ENCODE measurements around the gene SLC2A10.
A peak's percentile ranks its signal among the peaks of the same experiment; 100 is the strongest.

The SLC2A10 gene

DNA sequence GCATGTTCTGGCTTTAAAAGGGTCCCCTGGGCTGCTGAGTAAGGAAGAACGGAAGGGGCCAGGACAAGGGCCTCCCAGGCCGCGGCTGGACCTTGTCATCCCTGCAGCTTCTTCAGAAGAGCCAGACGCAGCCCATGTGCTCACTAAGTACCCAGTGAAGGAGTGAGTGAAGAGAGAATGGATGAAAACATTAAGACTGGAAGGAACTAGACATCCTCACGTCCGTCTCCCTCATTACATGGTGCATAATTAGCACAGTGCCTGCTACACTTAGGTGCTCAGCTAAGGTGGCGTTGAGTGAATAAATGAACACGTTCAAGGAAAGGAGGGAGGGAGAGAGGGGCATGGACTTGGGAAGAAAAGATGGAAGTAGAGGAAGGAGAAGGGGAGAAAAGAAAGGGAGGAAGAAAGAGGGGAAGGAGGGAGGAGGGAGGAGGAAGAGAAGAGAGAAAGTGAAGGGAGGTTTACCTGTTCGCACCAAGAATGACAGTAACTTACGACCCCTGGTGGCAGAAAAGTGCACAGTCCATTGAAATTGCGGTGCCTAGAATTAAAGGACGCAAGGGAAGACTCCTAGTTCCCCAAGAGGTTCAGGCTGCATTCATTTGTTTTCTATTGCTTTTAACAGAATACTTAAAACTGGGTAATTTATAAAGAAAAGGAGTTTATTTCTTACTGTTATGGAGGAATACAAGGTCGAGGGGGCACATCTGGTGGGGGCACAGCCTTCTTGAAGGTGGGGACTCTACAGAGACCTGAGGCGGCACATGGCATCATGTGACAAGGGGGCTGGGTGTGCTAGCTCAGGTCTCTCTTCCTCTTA, 28.2 kb upstream of the SLC2A10 start:
- in situ Hi-C loops (cut with MboI; ENCODE audit: low pct_unique_long_range_greater_than_20kb, low sequenced_read_pairs): loop anchor here (10.0 kb wide), 1 partner anchor 156 kb away; no protein-coding TSS in a partner anchor
- DNase-seq: peak; percentile 76

DNA sequence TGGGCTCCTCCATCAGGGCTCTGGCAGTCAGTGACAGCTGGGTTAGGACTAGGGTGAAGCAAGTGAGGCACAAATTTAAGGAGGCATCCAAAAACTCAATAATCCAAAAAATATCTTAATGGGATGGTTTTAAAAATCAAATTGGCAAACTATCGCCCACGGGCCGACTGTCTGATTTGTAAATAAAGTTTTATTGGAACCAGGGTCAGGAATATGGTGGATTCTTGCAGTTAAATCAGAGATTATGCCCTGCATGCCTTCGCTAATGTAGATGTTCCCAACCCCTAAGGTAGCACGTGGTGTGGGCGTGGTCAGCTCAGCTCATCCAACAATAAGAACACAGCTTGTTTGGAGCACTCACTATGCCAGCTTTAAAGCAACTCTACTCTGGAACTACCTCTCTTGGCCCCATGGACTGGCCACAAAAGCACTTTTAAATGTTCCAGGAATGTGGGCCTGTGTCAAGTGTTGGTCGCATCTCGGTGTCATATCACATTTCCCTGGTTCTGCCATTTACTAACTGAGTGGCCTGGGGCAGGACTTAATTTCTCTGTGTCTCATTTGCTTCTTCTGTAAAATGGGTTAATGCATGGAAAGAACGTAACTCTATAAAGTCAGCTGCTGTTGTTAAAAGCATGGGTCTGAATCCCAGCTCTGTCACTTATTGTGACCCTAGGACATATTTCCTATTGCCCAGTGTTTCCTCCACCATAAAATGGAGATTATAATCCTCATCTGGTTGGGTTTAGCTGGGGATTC, 27.2 kb upstream of the SLC2A10 start:
- no peak for DNase-seq
- in situ Hi-C loops (cut with MboI; ENCODE audit: low pct_unique_long_range_greater_than_20kb, low sequenced_read_pairs): loop anchor here (10.0 kb wide), 1 partner anchor 157 kb away; no protein-coding TSS in a partner anchor

DNA sequence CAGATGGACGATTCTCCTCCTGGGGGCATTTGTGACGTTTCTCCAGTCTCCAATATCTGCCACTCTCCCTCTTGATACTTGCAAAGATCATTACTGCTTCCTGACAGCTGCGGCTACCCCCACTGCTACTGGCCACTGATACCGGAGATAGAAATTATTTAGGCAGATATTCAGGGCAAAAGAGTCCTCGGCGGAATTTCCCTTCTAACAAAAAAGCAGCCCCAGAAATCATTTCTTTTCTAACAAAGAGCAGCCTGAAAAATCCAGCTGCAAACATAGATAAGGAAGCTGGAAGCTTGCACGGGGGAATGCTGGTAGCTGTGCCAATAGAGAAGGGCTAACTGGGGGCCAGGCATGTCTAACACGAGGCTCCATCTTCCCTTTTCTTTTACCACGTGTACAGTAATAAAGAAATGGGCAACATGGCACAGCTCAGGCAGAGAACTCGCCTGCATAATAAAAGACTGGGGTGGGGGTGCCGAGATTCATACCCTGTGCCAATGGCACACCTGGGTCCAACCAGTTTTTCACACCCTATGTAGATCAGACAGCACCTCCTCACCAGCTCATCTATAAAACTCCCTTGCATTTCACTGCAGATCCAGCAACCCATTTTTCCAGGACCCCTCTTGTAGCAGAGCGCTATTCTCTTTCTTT, 26.3 kb upstream of the SLC2A10 start:
- in situ Hi-C loops (cut with MboI; ENCODE audit: low pct_unique_long_range_greater_than_20kb, low sequenced_read_pairs): loop anchor here (10.0 kb wide), 1 partner anchor 158 kb away; no protein-coding TSS in a partner anchor
- no peak for DNase-seq

DNA sequence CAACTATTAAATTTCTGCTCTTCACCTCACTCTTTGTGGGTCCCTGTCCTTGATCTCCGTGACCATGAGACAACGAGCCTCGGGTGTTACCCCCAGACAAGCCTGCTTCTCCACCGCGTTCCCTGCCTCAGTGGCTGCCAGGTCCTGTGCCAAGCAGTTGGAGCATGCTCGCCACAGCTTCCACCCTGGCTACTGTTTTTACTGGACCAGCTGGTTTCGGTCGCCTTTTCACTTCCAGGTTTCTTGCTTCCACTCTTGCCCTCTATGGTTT, 25.8 kb upstream of the SLC2A10 start:
- no peak for DNase-seq
- in situ Hi-C loops (cut with MboI; ENCODE audit: low pct_unique_long_range_greater_than_20kb, low sequenced_read_pairs): loop anchor here (10.0 kb wide), 1 partner anchor 159 kb away; no protein-coding TSS in a partner anchor

DNA sequence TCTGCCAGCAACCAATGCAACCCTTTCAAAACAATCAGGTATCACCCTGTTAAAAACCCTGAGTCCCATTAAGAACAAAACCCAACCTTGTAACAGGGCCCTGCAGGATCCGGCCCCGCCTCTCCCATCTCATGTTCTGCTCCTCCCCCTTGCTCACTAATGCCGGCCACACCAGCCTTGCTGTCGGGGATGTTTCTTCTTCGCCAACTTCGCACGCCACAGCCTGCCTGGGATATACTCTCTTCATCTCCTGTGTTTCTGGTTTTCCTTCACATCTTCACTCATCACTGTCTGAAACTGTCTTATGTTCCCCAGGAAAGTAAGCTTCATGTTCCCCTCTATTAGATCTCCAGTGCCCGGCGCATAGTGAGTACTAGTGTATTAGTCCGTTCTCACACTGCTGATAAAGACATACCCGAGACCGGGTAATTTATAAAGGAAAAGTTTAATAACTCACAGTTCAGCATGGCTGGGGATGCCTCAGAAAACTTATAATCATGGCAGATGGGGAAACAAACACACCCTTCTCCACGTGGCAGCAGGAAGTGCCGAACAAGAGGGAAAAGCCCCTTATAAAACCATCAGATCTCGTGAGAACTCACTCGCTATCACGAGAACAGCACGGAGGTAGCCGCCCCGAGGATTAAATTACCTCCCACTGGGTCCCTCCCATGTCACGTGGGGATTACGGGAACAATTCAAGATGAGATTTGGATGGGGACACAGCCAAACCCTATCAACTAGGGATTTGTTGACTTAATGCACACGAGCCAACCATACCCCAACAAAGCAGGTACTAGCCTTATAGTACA, 25.3 kb upstream of the SLC2A10 start:
- in situ Hi-C loops (cut with MboI; ENCODE audit: low pct_unique_long_range_greater_than_20kb, low sequenced_read_pairs): loop anchor here (10.0 kb wide), 1 partner anchor 159 kb away; no protein-coding TSS in a partner anchor
- DNase-seq: no peak

DNA sequence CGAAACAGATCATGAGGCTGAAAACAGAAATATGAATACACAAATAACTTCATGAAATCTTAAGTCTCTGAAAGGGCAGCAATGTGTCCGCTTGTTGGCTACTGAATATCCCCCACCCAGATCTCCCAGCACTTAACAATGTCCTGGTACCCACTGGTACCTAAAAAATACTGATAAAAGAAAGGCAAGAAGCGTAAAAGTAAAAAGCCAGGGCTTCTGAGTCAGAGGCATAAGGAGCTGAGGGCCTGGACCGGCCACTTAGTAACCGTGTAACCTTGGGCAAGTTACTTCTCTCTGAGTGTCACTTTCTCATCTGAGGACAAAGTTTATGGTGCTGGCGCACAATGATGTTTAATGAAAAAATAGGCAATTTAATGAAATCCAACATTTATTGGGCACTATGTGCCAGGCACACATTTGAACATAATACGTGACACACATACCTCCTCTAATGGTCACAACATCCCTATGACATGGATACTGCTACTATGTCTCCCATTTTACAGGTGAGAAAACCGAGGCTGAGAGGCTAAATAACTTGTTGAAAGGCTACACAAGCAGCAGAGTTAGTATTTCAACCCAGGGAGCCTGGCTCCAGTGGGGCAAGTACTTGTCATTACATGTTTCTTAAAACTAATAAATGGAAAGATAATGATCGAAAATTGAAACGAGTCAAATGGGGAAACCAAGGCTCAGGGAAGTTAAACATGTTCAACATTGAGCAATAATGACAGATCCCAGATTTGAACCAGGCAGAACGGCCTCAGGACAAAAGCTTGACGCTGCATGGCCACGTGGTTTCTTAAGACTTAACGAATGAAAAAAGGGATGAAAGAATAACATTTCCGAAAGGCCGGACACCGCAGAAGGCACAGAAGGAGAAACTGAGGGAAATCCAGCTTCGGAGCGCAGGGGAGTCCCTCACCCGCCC, 21.0 kb upstream of the SLC2A10 start:
- in situ Hi-C loops (cut with MboI; ENCODE audit: low pct_unique_long_range_greater_than_20kb, low sequenced_read_pairs): loop anchor here (10.0 kb wide), 1 partner anchor 164 kb away; no protein-coding TSS in a partner anchor
- DNase-seq: no peak

DNA sequence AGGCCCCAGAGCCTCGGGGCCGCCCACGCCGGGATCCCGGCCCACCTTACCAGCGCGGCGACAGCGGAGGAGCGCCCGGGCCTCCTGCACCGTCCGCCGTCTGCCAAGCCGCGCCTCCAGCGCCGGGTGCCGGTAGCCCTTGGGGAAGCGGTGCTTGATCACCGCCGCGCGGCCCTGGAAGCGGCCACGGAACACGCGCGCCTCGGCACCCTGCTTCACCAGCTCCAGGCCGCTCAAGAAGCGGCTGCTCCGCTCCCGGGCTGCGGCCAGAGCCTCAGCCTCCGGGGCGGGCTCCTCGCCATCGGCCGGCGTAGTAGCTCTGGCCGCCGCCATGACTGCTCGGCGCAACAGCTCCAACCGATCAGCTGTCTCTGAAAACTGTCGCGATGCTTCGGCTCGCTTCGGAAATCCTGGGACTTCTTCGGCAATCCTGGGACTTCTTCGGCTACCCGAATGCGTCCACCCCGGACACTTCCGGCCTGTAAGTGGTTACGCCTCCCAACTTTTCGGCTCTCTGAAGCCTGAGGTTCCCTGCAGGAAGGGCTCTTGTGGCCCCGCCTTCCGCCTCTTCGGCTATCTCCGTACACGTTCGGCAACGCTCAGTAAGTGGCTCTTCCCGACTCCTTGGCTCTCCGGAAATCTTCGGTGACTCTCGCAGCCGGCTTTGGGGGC, 20.2 kb upstream of the SLC2A10 start, which contains the start of gene TP53RK:
TSS of gene TP53RK (minus strand) at position 363 of the 672 bp plus-strand sequence. CDS start at position 333, 30 bp downstream.
- in situ Hi-C loops (cut with MboI; ENCODE audit: low pct_unique_long_range_greater_than_20kb, low sequenced_read_pairs): loop anchor here (10.0 kb wide), 1 partner anchor 164 kb away; no protein-coding TSS in a partner anchor

DNA sequence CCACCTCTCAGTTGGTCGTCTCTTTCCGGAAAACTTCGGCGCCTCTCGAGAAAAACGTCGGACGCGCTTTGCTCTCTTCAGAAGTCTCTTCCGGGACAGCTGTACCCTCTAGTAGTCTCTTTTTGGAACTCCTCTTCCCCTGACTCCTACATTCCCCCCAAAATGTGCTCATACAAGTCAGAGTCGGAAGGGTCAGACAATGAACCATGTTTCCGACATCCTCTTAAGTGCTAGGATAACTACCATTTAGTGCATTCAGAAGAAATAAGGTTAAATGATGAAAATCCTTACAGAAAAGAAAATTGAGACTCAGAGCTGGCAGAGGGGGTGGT, 19.7 kb upstream of the SLC2A10 start:
- in situ Hi-C loops (cut with MboI; ENCODE audit: low pct_unique_long_range_greater_than_20kb, low sequenced_read_pairs): loop anchor here (10.0 kb wide), 1 partner anchor 165 kb away; no protein-coding TSS in a partner anchor

More for the DNA sequence above, 20.2 kb upstream of the SLC2A10 start, which contains the start of gene TP53RK:
- peak; percentile 99 for DNase-seq

DNA sequence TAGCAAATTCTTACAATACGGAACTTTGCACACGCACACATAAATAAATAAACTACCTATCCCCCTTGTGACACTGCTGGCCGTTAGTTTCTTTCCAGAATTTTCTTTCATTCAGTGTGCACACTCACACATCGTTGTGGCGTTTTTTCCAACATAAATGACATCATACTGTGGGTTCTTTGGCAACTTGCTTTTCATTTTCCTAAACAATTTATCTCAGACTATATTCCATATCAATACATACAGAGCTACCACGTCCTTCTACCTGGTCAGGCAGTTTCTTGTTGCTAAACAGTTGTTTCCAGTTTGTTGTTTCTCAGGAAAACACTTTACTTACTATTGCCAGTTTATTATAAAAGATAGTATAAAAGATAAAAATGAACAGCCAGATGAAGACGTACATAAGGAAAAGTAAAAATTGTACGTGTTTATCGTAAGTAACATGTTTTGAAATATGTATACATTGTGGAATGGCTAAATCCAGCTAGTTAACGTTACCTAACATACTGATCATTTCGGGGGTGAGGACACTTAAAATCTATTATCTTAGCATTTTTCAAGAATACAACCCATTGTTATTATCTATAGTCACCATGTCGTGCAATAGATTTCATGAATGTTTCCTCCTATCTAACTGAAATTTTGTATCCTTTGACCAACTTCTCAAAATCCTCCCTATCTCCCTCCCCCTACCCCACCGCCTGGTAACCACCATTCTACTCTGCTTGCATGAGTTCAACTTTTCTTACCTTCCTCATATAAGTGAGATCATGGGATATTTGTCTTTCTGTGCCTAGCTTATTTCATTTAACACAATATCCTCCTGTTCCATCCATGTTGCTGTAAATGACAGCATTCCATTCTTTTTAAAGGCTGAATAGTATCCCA, 19.0 kb upstream of the SLC2A10 start:
- no peak for DNase-seq
- in situ Hi-C loops (cut with MboI; ENCODE audit: low pct_unique_long_range_greater_than_20kb, low sequenced_read_pairs): no loop called here

More for the DNA sequence above, 19.7 kb upstream of the SLC2A10 start:
- DNase-seq: no peak

DNA sequence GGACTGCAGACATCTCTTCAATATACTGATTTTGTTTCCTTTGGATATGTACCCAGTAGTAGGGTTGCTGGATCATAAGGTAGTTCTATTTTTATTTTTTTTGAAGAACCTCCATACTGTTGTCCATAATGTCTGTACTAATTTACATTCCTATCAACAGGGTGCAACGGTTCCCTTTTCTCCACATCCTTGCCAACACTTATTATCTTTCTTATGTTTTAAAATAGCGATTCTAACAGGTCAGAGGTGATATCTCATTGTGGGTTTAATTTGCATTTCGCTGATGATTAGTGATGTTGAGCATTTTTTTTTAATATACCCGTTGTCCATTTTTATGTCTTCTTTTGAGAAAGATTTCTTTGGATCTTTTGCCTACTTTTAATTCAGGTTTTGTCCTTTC, 18.3 kb upstream of the SLC2A10 start:
- in situ Hi-C loops (cut with MboI; ENCODE audit: low pct_unique_long_range_greater_than_20kb, low sequenced_read_pairs): no loop called here
- DNase-seq: no peak

DNA sequence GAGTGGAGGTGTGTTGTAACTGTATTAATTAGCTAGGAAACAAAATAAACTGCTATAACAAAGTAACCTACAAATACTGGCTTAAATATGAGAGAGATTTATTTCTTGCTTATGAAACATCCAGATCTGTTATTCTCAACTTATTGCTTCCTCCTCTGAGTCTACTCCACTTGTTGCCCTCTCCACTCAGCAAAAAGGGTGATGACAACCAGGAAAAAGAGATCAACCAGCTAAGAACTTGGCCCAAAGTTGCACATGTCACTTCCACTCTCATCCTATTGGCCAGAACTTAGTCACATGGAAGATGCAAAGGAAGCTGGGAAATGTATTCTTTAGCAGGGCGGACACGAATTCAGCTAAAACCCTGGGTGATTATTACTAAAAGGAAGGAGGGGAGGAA, 15.0 kb upstream of the SLC2A10 start:
- in situ Hi-C loops (cut with MboI; ENCODE audit: low pct_unique_long_range_greater_than_20kb, low sequenced_read_pairs): no loop called here
- peak; percentile 45 for DNase-seq

DNA sequence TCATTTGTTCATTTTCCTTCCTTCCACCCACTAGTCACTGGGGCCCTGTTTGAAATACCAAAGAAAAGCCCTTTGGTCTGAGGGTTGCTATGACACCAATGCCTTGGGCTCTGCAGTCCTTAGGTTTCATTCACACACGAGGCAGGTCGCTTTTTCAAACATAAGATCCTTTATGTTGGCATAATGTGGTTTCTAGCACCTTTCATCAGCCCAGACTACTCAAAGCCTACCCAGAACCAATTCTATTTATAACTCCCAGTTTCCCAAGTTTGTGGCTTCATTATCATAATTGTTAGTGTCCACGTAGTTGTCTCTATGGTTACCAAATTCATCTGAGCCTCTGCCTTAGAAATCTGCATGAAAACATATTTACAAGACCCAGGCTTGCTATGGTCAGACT, 13.6 kb upstream of the SLC2A10 start:
- peak; percentile 45 for DNase-seq
- in situ Hi-C loops (cut with MboI; ENCODE audit: low pct_unique_long_range_greater_than_20kb, low sequenced_read_pairs): no loop called here

DNA sequence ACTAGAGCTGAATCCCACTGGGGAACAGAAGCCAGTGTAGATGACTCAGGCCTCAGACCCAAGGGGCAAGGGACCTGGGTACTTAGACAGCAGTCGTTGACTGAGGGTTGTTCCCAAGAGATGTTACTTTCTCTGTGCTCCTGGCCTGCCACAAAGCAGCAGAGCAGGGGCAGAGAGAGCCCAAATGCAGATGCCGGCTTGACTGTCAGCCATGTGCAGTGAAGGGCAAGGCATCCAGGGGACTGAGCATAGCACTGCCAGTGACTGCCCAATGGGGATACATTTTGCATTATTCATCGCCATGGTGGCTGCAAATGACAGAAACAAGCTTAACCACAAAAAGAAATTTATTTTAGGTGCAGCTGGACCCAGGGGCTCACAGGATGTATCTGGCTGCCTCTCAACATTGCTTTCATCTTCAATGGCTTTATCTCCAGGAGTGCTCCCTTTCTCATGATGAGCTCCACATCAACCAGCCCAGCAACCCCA, 12.6 kb upstream of the SLC2A10 start:
- no peak for DNase-seq
- in situ Hi-C loops (cut with MboI; ENCODE audit: low pct_unique_long_range_greater_than_20kb, low sequenced_read_pairs): no loop called here

DNA sequence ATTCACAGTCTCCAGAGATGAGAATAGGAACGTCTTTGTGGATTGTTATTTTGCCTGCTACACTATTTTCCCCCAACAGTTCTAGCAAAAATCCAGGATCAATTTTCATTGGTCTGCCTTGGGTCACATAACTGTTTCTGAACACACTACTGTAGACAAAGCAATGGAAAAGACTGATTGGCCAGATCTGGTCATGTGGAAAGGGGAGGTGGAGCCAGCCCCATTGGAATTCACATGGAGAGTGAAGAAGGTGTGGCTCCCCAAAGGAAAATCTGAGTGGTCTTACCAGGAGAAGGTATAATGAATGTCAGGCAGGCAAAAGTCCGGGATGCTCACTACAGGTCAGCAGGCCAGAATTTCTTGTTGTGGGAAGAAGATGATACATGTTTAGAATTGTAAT, 10.7 kb upstream of the SLC2A10 start:
- DNase-seq: no peak
- in situ Hi-C loops (cut with MboI; ENCODE audit: low pct_unique_long_range_greater_than_20kb, low sequenced_read_pairs): no loop called here

DNA sequence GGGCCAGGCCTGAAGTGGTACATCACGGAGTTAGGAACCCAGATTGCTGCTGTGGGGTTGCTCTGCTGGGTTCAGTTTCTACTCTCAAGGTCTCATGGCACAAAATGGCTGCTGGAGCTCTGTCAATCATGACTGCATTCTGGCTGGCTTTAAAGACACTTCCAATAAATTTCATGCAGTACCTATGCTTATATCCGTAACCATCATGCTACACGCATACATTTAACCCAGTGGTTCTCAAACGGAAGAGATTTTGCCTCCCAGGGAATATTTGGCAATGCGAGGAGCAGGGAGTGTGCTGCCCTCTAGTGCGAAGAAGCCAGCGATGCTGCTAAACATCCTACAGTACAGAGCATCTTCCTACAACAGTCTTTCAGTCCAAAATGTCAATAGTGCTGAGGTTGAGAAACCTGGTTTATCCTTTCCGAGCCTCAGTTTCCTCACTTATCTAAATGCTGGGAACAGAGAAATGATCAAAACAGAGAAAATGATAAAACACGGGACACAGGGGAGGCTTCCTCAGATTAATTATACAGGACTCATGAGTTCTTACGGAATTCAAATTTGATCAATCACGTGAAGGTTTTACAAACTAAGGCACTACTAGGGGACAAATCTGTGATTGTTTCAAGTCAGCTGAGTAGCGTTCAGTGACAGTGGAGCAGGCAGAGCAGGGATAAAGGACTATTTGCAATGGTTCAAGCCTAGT, 9.6 kb upstream of the SLC2A10 start:
- in situ Hi-C loops (cut with MboI; ENCODE audit: low pct_unique_long_range_greater_than_20kb, low sequenced_read_pairs): no loop called here
- peak; percentile 46 for DNase-seq

DNA sequence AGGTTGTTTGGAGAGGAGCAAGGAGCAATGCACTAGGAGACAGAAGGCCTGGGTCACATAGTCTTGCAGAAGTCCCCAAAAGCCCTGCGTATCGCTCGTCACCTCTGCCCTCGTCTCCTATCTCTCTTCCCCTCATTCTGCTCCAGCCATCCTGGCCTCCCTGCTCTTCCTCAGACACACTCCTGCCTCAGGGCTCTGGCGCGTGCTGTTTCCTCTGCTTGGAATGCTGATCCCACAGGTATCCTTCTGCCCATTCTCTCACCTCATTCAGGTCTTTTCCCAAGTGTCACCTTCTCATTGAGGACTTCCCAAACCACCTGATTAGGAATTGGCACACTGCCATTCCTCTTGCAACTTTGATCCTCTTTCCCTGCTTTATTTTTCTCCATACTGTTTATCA, 9.0 kb upstream of the SLC2A10 start:
- no peak for DNase-seq
- in situ Hi-C loops (cut with MboI; ENCODE audit: low pct_unique_long_range_greater_than_20kb, low sequenced_read_pairs): no loop called here

Measured in KBM-7 (cell line).